Stimulated activated CD4-positive, alpha-beta T cell treated with anti-CD3 and anti-CD28 coated beads, Interleukin-4, amount 100 ng/mL, for 1 hour (primary cell): ENCODE results near the gene ORC3.
"Not testable (repeated sequence)": the region's sequence is repeated elsewhere in the genome, so short reads cannot be mapped to it uniquely, and the experiment has no call there.

ENCODE experiments used
- DNase-seq: peaks from one replicate; pipeline ENCODE4 v3.0.0-alpha.2; 2020

ORC3 gene

DNA sequence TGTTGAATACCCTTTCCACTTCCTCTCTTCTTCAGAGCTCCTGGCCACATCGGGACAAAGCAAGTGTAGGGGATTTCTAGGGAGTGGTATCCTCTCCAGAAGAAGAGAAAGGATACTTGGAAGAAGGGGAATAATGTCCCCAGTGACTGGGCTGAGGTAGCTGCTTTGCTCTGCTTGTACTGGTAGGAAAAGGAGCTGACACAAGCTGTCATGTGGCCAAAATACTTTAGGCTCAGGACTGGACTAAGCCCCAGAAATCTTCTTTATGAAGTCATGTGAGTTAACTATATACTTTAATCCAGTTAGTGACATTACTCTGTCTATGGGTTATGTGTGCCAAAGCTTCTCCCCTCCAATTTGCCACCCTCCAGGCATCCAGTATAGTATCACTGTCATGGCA lies 71.6 kb downstream of the ORC3 start:
- no peak for DNase-seq

DNA sequence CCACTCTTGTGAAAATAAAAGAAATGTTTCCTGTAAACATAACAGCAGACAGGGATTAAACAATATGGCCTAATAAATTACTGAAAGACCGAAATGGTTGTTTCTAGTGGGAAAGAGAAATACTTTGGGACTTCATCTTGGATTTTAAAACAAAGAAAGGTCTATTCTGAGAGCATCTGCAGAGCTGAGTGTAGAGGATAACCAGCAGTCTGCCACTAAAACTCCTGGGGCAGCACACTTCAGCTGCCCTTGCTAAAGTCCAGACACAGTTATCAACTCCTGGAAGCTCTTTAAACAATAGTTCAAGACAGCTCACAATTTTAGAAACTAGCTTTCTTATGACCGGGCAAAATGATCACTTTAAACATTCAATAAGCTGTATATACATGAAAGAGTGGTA lies 73.5 kb downstream of the ORC3 start:
- no peak for DNase-seq

DNA sequence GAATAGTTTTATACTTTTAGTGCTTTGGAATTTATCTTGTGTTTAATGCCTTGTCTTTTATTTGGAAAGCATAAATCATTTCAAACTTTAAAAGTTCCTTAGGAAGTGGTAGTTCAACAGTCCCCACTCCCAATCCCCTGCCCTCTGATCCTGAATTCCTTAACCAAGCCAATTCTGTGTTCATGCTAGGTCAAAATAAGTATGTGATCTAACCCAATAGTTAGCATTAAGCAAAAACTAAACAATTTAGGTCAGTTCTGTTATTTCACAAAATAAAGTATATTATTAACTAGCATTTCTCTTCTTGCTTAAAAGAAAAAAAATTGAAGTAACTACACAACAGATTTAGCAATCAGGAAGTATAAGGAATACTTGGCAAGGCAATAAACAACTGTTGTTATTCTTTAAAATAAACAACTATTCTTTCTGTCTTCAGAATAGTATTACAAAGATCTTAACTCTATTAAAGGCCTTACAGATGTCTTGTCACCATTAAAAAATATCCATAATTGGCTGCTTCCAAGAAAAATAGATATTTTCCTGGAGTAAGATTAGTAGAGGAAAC lies 75.1 kb downstream of the ORC3 start:
- no peak for DNase-seq

DNA sequence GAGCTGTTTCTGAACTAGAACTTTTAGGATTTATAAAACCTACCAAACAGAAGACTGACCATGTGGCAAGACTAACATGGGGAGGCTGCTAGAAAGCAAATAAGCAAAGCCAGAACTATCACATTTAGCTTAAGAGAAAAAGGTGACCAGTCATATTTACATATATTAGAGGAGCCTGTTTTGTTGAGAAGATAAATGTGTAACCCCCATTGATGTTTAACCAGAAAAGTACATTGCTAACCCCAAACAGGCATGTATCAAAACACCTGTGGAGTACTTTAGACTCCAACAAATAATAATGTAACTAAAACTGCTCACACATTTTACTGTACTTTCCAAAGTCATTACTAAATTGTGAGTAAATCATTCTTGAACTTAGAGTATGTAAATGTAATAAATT lies 77.1 kb downstream of the ORC3 start:
- DNase-seq = no peak

DNA sequence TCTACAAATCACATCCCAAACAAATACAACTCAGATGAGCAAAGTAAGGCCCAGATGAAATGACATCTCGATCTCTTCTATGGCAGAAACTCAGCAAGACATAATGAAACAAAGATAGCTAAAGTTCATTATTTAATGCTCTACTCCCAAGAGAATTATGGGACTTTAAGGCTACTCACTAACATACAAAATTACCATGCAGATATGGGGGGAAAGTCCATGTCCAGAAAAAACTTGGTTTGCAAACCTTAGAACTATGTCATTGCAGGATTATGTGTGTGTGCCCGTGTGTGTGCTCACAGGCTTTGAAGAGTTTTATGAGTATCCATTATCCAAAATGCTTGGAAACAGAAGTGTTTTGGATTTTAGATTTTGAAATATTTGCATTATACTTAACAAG lies 78.1 kb downstream of the ORC3 start:
- no peak for DNase-seq

DNA sequence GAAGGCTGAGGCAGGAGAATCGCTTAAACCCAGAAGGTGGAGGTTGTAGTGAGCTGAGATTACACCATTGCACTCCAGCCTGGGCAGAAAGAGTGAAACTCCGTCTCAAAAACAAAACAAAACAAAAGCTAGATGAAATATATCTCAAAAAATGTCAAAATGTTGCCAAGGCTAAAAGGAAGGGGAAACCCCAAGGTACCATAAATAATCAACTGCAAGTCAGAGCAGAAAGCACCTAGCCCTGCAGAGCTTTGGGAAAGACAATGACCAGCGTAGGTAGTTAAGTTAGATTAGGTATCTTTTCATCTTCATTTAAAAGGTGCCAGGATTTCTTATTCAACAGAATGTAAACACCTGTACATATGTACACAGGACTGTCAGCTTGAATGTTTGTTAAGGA lies 79.1 kb downstream of the ORC3 start:
- no peak for DNase-seq

DNA sequence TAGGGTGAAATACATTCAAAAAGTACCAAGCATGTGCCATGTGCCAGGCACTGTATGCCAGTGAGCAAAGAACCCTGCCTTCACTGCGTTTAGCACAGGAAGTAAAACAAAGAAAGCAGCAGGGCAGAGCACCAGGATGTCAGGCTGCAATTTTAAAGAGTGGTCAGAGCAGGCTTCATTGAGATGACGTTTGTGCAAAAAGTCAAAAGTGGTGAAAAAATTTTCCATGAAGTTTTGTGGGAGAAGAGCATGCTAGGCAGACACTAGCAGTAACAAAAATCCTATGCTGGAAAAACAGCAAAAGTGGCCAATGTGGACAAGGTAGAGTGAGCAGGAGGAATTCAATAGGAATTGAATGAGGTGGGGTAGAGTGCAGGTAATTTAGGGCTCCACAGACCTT lies 80.8 kb downstream of the ORC3 start:
- DNase-seq = no peak

DNA sequence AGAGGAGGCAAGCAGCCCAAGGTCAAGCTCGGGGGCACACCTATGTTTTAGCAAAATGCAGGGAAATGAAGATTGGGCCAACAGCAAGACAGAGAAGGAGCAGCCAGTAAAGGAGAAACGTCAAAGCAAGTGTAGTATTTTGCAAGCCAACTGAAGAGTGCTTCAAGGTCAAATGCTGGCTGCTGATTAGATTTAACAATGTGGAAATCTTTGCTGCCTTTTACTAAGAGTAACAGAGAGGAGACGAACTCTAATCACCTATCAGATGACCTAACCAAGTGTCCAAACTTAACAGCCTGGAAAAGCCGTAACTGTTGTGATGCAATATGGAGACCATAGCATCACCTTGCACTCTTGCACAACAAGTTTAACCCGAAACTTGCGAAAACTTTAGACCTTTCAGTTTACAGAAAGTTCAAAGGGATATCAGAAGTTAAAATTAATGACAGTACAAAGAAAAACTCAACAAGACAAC lies 81.7 kb downstream of the ORC3 start:
- DNase-seq = no peak

DNA sequence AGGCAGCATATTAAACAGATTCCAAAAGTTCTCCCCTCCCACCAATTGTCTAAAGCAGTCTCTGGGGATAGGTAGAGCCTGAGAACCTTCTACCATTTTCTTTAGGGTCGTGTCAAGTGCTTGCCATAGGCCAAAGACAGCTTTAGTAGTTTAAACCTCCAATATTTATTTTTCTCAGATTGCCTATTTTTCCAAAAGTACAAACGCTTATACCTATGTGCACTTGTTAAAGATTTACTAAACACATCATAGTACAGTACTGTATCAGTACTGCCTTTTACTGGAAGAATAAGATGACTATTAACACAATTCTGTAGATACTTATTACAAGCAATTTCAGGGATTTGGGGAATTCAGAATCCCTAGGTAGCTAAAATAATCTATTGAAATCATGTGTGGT lies 82.7 kb downstream of the ORC3 start:
- no peak for DNase-seq

DNA sequence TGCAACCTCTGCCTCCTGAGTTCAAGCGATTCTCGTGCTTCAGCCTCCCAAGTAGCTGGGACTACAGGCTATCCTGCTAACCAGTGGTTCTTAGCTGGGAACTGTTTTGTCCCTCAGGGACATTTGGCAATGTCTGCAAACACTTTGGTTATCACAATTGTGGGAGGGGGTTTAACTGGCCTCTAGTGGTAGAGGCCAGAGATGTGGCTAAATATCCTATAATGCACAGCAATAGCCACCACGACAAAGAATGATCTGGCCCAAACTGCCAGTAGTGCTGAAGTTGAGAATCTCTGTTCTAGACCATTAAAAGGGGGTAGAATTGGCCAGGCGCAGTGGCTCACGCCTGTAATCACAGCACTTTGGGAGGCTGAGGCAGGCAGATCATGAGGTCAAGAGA lies 83.3 kb downstream of the ORC3 start:
- no peak for DNase-seq

DNA sequence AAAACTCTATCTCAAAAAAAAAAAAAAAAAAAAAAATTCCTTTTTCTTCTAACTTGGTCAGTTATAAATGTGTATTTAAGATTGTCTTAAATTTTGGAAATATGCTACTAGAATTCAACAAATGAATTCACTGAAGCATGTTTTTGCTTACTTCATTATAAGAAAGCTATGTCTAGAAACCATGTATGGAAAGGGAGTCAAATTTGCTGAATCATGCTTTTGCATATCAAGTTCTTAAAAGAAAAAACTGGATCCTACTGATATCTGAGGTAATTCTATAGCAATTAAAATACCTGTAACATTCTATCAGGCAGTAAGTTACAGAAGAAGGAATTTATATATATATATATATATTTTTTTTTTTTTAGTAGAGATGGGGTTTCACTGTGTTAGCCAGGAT lies 84.4 kb downstream of the ORC3 start:
- DNase-seq = no peak

DNA sequence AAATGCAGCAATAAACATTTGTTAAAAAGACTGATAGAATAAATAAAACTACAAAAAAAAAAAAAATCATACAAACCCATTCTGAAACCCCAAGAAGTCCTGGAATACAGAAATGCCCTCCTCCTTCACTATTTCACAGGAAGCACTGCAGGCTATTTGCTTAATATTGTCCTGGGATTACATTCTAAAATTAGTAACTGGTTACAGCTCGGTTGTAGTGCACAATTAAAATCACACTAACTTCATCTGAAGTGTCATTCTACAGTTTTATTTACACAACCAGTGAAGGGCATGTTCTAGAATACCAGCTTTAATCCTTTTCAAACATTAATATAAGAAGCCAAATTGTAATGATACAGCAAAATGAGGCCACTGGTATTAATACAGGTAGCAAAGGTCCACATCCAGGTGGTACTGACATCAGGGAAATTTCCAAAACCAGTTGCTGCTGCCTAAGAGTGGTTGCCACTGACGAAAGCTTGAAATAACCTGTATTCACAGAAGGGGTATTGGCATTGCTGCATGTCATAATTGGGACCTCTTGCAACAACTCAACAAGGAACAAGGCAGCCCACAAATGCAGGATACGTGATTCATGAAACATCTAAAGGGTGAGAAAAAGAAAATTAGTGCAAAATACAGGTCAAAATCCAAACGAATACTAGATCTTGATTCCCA lies 85.2 kb downstream of the ORC3 start:
- DNase-seq = no peak

DNA sequence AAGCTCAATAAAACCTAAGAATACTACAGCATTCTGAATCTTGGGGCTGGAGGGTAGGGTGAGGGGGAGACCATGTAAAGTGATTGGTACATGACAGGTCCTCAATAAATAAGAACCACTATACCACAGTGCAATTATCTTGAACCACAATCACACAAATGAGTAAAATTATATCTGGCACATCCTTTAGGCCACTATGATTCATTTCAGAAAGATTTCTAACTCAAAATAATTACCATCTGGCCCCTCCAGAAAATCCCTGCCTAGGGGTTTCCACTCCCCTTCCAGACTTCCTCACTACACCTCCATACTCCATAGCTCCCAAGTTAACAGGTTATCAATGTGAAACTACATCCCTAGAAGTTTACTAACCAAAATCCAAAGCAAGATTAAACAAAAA lies 92.4 kb downstream of the ORC3 start:
- DNase-seq = no peak

DNA sequence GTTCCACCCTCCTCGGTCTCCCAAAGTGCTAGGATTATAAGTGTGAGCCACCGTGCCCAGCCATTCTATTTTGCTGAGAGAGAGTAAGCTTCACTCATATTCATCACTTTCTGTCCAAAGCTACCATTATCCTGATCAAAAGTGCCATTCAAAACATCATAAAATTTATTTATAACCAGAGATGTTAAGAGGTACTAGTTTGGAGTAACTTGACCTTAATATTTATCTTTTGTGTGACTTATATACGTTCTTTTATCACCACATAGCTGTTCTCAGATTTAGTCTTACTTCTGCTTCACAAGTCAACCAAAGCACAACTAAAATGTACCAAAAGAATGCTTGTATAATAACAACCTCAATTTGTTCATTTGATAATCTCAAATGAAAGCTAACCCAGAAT lies 94.0 kb downstream of the ORC3 start:
- no peak for DNase-seq

DNA sequence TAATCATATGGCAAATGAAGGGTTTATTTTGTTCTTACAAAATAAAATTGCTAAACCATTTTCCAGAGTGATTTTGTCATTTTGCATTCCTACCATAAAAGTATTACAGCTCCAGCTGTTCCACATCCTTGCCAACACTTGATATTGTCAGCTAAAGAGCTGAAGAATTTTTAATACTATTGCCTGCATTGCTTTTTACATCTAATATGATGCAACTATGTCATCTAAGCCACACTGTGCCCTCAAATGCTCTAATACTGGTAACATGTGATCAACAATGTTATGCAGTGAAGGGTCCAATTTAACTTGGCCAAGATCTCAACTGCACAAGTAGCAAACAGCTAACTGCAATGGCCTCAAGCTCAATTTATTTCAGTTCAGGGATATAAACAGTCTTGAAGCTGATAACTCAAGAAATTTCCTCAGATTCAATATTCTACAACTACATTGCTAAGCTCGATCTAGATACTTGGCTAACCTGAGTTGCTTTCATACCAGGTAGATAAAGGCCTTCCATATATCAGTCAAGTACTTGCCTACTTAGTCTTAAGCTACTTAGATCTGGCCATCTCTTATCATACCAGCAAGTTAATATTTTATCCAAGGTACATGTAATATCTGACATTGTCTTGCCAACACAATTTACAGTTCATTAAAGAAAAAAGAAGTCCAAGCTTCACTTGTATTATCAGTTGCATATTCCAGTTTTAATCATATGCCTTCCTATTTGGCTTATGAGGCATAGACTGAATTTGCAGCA lies 95.1 kb downstream of the ORC3 start:
- DNase-seq = no peak

DNA sequence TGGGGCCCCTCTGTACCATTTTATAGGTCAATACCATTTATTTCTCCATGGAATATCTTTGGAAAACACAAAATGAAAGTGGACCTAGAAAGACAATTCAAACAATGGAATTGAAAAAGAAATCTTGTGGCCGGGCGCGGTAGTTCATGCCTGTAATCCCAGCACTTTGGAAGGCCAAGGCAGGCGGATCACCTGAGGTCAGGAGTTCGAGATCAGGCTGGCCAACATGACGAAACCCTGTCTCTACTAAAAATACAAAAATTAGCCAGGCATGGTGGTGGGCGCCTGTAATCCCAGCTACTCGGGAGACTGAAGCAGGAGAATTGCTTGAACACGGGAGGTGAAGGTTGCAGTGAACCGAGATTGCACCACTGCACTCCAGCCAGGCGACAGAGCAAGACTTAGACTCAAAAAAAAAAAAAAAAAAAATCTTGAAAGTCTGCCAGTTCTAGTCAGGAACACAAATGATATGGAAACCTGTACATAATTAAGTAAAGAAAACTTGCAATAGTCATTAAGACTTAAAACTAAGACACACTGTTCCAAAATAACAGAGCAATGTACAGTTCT lies 96.8 kb downstream of the ORC3 start:
- not testable (repeated sequence) for DNase-seq

DNA sequence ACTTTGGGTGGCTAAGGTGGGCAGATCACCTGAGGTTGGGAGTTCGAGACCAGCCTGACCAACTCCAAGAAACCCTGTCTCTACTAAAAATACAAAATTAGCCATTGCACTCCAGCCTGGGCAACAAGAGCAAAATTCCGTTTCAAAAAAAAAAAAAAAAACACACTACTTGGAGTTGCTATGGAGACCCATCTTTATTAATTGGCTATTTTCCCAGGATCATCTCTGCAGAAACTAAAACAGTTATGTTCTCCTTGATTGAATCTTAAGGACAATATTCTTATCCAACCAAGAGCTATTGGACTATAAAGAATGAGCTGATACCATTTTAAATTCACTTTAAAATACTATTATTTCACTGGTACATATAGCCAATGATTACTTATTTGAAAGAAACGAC lies 97.4 kb downstream of the ORC3 start:
- no peak for DNase-seq

DNA sequence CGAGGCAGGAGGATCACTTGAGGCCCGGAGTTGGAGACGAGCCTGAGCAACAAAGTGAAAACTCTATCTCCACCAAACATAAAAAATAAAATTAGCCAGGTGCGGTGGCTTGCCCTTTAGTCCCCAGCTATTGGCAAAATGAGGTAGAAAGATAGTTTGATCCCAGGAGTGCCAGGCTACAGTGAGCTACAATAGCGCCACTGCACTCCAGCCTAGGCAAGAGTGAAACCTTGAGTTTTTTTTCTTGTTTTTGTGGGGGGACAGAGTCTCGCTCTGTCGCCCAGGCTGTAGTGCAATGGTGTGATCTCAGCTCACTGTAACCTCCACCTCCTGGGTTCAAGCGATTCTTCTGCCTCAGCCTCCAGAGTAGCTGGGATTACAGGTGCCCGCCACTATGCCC lies 98.0 kb downstream of the ORC3 start:
- not testable (repeated sequence) for DNase-seq

DNA sequence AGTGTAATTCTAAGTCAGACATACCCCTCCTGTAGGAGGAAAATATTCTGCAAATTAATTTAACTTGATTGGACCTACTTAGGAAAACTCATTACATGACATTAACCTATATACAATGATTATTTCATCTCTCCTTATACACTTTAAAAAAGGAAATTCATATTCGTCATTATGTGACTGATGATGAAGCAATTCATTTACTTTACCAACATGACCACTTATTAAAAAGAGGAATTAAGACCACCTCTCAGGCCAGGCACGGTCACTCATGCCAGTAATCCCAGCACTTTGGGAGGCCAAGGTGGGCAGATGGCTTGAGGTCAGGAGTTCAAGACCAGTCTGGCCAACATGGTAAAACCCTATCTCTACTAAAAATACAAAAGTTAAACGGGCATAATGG lies 100.5 kb downstream of the ORC3 start:
- no peak for DNase-seq

DNA sequence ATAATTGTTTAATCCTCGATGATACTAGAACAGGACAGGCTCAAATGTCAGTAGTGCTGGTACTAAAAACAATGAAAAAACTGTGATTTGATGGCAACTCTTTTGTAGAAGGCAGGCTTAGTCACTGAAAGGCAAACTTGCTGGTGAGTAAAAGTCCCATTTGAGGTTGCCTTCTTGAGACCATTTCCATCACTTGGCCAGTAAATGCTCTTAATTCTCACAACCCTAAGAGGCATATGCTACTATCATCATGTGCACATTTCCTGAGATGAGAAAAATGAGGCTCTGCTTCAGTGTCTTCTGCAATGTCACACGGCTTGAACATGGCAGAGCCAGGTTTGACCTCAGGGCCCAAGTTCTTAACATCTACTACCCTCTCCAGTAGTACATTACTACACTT lies 102.2 kb downstream of the ORC3 start:
- no peak for DNase-seq

DNA sequence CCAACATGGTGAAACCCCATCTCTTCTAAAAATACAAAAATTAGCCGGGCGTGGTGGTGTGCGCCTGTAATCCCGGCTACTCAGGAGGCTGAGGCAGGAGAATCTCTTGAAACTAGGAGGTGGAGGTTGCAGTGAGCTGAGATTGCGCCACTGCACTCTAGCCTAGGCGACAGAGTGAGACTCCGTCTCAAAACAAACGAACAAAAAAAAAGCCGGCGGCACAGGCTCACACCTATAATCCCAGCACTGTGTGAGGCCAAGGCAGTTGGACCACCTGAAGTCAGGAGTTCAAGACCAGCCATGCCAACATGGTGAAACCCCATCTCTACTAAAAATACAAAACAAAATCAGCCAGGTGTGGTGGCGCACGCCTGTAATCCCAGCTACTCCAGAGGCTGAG lies 106.9 kb downstream of the ORC3 start:
- not testable (repeated sequence) for DNase-seq

DNA sequence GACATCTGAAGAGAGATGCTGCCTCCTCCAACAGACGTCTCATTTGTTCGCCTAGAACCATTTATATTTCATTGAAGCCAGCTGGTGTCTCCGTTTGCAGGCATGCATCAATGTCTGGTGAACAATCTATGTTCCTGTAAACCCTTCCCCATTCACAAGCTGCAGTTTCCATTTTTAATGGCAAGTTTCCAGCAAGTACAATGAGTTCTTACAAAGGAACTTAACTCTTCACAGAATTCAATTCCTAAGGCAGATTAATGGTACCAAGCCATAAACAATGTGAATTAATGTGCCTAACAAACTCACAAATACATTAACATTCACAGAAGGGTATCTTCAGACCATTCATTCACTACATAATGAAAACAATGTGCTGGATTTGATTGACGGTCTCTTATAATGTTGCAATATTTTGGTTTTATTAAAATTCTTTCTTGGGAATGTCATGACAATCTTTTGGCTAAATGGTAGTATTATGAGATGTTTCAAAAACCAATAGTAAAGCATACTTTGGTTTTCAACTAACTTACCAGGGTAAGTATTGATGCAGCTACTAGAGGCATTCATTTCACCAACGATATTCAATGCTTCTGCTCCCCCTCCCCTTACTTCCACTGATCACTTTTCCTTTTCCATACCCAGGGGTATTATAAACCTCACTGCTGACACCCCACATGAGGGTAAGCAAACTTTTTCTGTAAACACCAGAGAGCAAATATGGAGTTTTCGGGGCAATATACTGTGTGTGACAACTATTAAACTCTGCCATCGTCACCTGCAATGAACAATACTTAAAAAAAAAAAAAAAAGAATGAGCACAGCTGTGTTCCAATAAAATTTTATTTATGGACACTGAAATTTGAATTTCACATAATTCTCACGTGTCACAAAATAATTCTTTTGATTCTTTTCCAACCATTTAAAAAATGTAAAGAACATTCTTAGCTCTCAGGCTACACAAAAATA lies 107.9 kb downstream of the ORC3 start:
- no peak for DNase-seq

DNA sequence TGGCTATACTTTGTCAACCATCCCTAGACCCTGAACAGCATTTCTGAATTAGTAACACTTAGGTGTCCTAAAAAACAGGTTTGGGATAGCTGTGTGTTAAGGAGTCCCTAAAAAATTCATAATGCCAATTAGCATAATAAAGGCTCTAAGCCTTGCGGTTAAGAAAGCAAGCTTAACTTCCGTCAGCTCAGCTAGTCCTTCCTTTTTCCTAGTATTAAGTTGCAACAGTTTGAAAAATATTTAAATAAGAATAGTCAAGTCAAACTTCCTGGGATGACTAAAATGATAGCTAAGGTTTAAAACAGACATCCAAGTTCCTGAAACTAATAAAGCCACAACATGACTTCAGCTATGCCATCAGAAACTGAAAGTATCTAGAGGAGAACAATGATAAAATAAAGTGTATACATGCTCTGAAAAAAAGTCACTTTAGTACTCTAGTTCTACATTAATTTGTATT lies 108.6 kb downstream of the ORC3 start:
- DNase-seq = no peak
